HTR-8/SVneo (cell line): ENCODE results near the gene FANCC.

Experiments
- DNase-seq: peaks from one replicate; pipeline ENCODE4 v3.0.0; 2011; ENCODE audit warnings: low spot score, mixed read lengths; ENCODE audit not compliant: insufficient read length
- FAIRE-seq: peaks from 2 replicates; lab custom pipeline; 2011; peaks lifted over from hg19 to GRCh38; lab: Jason Lieb, UNC

Gene FANCC

DNA sequence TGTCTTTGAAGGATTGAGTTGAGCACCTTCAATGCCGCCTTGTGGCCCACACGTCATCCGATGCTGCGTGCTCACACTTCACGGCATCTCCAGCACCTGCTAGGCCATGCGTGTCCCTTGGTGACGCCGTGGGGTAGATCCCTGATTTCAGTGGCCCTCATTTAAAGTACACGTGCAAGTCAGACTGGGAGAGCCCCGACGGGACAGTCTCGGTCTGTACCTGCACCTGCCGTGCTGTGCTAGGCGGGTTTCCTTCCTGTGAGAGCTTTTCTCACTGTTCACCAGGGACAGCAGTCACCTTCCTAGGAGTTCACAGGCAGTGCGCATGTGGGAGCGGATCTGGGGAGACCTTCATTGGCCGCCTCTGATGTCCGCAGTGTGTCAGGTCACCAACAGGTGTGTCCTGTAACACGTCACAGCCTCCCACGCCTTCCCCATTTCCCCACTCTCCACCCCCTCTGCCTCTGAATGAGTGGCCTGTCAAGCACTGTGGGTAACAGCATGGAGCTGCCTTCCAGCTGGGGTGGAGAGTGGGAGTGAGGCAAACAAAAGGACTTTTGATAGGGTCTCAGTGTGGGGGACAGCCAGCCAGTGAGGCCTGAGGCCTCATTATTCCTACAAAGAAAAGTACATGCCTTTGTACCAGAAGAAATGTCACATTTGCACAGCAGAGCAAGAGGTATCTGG is 236.4 kb downstream of the FANCC start:
- DNase-seq (no peak), FAIRE-seq (no peak)

DNA sequence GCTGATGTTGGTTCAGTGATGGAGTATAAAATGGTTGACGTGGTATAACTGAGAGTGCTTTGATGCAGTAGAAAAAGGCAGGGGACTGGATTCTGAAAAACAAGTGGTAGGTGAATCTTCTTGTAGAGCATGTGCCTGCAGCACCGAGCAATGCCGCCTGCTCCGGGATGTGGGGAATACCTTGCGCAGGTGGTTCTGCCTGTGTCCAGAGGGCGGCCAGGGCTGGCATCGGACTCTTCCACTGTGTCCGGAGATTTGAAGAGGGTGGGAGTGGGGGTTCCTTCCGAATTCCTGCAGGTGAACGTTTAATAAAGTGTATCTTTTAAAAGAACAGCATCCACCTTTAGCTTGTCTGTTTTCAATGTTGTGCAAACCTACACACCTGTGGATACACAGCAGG is 238.0 kb downstream of the FANCC start:
- DNase-seq (no peak), FAIRE-seq (no peak)

DNA sequence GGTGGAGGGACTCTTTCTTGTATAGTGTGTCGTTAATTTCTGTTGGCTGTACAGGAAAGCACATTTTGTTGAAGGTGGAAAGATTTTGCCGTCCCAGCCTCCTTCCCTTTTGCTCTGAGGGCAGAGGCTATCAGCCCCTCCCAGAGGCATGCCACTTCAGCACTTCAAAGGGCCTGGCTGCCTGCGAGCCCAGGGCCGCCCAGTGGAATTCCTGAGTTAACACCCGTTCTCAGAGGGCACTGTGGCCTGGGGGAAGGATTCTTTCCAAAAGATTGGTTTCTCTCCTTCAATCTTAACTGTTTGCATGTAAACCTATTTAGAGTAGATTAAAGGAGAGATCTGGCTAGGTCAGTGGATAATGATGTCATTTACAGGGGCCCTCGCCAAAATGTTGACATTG is 238.6 kb downstream of the FANCC start:
- DNase-seq (no peak), FAIRE-seq (no peak)

DNA sequence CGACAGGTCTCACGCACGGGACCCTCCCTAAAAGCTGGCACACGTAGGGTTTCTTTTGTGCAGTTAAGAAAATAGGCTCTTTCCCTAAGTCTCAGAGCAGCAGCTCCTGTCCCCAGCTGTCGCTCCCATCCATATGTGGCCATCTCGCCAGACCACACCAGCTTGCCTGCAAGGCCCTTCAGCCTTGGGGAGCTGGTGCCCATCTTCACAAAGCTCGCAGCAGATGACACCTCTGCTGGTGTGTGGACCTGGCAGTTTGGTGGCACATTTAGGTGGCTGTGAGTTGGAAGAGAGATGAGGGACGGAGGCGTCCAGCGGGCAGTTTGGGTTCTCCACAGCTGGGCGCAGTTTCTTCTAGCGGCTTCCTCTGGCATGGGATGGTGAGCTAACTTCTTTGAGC is 239.0 kb downstream of the FANCC start:
- FAIRE-seq = no peak
- DNase-seq = no peak

DNA sequence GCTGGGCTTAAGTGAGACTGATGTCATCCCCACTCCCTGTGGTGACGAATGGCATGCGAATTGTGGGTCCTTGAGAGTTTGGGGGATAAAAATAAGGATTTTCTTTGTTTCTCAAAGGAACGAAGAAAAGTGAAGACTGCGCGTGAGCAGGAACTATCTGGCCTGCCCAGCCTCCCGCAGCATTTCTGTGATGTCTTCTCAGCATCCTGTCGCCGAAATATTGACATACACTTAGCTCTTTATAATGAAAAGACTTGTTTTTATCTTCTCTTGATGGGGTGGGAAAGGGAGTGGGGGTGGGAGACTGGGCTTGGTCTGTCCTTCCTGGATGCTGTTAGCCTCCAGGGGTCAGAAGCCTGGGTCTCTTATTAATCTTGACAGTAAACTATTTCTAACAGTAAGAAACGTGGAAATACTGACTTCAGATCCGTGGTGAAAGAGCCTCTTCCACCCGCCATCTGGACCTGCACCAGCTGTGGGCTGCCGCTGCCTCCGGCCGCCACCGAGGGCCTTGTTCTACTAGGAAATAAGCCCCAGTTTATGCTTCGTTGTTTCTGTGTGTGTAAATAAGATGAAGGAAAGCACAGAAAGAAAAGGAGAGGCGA is 239.6 kb downstream of the FANCC start:
- no peak for FAIRE-seq
- DNase-seq = no peak

DNA sequence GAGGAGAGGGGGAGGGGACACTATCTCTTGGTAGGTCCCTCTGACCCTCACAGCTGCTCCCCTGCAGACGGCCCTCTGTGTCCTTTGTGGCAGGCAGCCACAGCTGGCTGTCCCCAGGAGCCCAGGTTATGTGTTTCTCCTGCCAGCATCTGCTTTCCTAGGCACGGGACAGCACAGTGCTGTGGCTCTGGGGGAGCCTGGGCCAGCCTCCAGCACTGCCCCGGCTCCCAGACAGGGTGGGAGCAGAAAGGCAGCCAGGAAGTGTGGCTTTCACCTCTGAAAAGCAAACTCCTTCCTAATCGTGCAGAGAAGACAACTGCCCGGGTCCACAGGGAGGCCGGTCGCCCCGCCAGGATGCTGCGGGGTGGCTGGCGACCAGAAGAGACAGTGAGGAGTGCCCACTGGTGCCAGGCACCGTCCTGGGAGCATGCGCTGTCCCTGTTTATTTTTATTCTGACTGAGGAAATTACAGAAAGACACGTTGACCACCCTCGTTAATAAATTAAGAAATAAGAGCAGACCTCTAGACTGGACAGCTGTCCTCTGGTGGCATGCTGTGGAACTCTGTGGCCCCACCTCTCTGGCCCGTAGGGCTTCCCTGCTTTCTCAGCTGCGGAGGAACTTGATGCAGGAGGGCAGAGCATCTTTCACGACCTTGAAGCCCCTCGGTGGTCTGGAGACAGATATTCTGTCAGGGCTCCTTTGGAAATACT is 240.3 kb downstream of the FANCC start:
- DNase-seq (no peak), FAIRE-seq (no peak)

DNA sequence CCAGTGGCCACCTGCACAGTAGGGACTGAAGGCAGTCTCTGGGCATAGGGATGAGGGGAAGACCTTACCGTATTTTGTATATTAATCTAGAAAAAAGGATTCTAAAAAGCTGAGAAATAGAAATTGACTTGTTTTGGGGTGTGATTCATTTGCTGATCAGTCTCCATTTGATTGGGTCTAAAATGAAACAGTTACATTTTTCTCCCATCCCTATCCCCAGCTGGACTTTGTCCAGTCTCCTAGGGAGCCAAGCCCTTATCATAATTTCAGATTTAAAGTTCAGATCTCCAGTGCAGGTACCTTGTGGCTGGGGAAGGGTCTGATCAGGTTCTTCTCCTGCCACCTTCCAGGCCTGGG is 240.8 kb downstream of the FANCC start:
- DNase-seq (no peak), FAIRE-seq (no peak)

DNA sequence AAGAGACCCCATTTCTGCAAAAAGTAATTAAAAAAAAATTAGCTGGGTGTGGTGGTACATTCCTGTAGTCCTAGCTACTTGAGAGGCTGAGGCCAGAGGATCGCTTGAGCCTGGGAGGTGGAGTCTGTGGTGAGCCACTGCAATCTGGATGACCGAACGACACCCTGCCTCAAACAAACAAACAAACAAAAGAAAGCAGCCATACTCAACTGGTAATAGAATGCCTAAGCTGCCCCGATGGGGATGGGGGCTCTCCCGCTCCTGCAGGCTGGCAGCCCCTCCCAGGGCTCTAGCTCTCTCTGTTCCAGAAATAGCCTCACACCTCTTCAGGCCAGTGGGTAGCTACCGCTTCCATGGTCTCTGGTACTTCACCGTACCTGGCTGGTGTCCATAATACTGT is 241.8 kb downstream of the FANCC start:
- DNase-seq = no peak

DNA sequence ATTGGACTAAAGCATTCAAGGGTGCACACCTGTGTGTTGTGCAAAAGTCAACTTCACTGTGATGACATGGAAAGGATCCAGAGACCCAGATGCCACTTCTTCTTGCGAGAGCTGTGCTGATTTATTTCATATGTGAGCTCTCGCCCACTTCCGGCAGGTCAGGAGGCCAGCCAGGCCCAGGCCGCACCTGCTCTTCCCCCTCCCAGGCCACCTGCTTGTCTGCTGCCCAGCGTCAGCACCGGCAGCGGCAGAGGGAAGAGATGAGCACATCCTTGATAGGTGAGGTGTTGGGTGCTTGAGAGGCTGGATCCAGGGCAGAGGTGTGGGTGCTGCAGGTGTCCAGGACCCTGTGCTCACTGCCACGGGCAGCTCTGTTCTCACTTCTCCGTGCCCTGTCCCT is 242.9 kb downstream of the FANCC start:
- DNase-seq = no peak
- FAIRE-seq = no peak

More for the DNA sequence above, 241.8 kb downstream of the FANCC start:
- FAIRE-seq = no peak

DNA sequence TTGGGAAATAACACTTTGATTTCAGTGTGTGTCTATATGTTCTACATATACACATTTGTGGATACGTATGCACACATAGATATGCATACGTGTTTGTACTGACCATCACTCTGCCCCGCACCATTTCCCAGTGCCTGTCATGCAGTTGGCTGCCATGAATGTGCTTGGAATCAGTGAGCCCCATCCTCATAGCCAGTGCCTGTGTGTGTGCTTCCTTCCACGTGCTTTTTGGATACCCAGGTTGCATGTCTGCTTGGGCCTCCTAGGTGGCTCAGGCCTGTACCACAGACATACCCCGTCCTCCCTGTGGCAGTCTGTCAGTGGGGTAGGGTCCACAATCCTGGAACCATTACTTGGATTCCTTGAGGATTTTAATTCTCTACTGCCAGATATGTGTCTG is 243.6 kb downstream of the FANCC start:
- peak; percentile 4 for FAIRE-seq
- no peak for DNase-seq

DNA sequence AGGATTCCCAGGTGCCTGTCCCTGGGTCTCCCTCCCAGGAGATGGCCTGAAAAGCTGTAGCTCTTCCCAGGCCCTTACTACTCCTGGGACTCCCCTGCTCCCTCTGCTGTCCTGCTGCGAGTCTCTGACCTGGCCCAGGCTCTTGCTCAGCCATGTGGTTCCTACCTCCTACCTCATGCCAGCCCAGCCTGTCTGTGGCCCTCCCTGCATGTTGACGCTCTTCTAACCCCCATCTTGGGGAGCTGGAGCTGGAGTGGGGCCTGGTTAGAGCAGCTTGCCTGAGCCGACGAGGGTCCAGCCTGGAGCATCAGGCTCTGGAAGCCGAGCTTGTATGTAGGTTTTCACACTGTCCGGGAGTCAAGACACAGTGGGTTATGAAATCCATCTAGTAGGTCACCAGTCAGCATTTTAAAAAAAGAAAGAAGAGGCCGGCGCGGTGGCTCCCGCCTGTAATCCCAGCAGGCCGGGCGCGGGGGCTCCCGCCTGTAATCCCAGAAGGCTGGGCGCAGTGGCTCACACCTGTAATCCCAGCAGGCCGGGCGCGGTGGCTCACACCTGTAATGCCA is 244.4 kb downstream of the FANCC start:
- FAIRE-seq = no peak
- no peak for DNase-seq

DNA sequence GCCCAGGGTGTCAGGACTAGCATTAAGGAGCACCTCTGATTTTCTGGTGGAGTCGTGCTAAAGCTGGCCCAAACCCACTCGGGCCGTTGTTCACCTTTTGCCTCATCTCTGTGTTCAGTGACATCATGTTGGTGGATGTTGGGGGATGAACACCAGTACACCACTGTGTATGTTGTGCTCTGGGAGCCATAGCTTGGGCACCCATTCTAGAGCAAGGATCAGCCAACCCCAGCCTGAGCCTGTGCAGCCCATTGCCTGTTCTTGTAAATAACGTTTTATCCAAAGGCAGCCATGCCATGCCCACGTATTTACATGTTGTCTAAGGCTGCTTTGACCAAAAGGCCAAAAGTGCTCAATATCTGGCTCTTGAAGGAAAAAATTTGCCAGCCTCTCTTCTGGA is 245.6 kb downstream of the FANCC start:
- DNase-seq = no peak
- no peak for FAIRE-seq

DNA sequence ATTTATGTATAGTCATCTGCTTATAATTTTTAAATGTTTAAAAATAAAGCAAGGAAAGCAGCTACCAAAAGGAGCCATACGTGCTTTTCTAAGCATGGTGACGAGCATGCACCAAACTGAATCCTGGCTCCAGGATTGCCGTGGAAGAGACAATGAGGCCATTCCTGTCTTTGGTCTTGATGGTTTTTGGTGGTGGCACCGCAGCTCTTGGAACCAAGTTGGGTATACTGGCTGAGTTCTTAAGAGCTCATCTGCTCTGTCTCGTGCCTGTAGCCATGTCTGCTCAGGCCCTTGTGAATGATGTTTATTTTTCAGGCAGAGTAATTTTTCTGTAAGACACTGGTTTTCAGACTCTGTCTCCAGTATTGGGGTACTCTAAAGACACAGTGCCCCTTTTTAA is 246.1 kb downstream of the FANCC start:
- FAIRE-seq = no peak
- DNase-seq = no peak

DNA sequence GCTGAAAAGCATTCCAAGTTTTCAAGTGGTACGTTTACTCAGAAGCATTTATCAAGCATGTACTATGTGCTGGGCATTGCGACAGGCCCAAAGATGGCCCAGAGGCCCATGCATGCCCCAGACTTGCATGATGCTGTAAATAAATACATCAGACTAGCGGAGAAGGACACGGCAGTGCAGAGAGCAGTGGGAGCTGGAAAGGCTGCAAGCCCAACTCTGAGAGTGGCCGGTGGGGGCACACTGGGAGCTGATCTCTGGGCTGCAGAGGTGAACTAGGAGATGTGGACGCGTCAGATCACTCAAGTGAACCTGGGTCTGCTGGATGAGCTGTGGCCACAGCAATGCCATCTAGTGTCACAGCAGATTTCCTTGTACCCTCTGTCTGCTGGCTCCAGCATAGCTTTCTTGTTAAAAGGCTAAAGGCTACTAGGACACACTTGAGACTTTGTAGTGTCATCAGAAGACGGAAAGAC is 246.9 kb downstream of the FANCC start:
- DNase-seq (no peak), FAIRE-seq (no peak)

DNA sequence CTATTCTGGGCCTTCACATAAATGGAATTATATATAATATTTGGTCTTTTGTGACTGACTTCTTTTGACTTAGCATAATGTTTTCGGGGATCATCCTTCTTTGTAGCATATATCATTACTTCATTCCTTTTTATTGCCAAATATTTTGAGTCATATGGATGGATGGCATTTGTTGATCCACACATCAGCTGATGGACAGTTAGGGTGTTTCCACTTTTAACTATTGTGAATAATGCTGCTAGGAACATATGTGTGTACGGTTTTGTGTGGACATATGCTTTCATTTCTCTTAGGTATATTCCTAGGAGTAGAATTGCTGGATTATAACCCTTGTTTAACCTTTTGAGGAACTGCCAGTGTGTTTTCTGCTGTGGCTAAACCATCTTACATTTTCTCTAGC is 249.6 kb downstream of the FANCC start:
- FAIRE-seq = no peak
- no peak for DNase-seq

DNA sequence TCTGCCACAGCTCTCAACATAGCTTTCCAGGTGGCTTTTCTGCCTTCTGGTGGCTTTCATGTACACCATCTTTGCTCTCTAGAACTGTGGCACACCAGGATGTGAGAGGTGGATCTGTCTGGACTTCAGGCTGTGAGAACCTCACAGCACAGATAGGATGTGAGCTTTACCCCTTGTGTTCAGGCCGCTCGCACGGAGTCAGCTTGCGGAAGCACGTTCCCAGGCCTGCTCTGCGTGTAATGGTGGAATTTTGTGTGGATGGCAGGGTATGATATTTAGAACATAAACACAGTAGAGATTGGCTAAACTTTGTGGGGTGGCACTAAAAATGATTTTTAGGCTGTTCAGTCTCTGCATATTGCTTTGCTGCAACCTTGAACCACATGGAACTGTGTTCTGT is 250.5 kb downstream of the FANCC start:
- no peak for DNase-seq
- FAIRE-seq = no peak

DNA sequence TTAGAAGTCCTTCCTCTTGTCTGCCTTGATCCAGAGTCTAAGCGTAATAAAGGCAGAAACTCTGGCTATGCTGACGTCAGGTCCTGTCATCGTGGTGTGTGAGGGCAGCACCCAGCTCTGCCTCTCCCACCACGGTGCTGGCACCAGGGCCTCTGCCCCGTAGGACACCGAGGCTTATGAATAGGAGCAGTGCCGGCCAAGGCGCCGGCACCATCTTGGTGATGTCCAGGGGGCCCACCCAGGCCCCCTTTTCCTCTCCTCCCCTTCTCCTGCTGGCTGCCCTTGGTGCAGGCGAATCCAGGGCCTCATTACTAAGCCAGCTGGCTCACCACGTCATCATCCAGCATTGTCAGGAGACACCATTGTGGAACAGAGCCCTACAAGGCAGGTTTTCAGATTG is 252.3 kb downstream of the FANCC start:
- DNase-seq = no peak
- no peak for FAIRE-seq

DNA sequence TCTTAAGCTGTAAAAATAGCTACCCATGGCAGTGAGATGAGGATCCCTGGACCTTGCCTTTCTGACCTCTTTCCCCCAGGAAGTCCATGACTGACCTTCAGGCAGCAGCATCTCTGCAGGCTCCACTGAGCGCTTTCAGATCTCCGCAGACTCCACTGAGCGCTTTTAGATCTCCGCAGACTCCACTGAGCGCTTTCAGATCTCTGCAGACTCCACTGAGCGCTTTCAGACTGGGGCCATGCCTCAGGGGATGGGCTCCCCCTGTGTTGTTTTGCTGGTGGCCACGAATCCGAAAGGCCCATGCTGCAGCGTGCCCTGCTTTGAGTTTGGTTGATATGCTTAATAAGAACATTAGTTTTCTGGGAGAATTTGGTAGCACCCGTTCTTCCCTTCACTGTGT is 254.2 kb downstream of the FANCC start:
- no peak for DNase-seq
- no peak for FAIRE-seq

DNA sequence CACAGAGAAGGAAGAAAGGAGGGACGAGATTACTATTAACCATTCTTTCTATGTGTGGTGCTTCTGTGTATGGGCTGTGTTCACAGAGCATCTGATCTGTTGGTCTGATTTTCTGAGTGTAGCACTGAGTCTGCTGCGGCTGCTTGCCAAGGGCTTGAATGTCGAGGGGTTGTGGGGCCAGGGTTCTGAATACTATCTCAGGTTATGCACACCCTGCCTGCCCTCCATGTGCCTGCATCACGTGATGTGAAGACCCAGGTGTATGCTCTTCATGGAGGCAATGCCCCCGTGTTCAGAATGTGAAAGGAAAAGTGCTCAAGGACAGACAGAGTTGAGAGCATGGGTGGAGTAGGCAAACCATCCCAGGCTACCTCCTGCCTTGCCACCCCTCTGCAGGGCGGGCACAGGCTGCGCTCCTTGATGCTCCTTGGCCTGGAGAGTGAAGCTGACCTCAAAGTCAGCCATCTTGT is 254.9 kb downstream of the FANCC start:
- FAIRE-seq (no peak), DNase-seq (no peak)

DNA sequence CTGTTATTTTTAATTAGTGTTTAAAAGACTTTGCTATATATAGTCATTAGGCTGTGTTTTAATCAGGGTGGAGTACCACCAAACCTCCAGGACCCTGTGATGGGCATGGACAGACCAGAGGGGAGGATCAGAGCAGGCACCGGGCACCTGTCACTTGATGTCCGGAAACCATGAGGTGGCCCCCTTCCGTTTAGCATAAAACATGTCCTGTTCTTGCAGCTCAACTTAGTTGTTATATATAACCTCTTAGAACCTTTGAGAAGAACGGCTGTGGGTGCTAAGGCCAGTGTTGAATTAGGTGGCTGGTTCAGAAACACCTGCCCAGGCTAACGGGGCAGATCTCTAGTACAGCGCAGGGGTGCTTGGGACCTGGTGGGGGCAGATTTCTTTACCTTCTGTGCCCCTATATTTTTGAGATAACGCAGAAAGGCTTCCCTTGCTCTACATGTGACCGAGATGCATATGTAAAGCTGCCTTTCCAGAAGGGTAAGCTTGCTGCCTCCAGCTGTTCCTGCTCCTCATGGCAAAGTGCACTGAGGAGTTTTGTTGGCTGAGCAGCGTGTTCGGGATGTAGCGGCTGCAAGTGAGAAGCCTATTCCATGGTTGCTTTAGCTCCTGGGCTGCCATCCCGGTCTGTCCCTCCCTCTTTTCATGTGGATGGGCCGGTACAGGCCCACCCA is 255.5 kb downstream of the FANCC start:
- DNase-seq (no peak), FAIRE-seq (no peak)

DNA sequence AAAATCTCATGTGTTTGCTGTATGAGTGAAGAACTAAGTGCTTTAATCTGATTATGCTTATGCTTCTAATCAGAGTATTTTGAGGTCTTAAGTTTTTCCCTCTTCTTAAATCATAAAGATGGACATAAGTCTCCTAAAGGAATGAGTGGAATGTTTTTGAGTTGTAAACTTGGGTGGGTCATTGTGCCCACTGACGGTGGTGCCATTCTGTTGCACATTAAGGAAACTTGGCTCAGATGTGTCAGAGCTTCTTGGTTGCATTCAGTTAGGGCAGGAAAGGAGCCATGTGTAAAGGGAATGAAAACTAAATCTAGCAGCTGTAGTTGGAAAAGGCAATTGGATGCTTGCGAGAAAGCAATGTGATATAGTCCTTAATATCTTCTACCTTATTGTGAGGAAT is 256.6 kb downstream of the FANCC start:
- no peak for FAIRE-seq

More for the DNA sequence above, 256.6 kb downstream of the FANCC start:
- no peak for DNase-seq
